GM06990 (cell line): Measurements from ENCODE around the gene FRS2.

Experiments used
- DNase-seq: peaks from one replicate; pipeline ENCODE4 v3.0.0-alpha.2; 2011; ENCODE audit not compliant: insufficient read length; ENCODE audit errors: extremely low read depth
- H3K27me3 ChIP-seq: replicated peaks from 2 replicates; pipeline ENCODE4 v1.6.0; 2011; ENCODE audit warnings: low read length; ENCODE audit not compliant: control insufficient read depth, insufficient read depth
- H3K36me3 ChIP-seq: 2 replicates; pipeline ENCODE4 v1.5.1; 2011; ENCODE audit warnings: low read length; ENCODE audit not compliant: control insufficient read depth, insufficient read depth
- H3K4me3 ChIP-seq: replicated peaks from 2 replicates; pipeline ENCODE4 v1.5.1; 2011; ENCODE audit warnings: low read depth, mild to moderate bottlenecking, control low read depth, low read length
- CTCF ChIP-seq: IDR thresholded peaks from 2 replicates; pipeline ENCODE4 v1.5.1; 2011; ENCODE audit warnings: low read length, control low read depth, mild to moderate bottlenecking, inconsistent platforms; ENCODE audit not compliant: insufficient read depth, poor library complexity, severe bottlenecking

FRS2 gene

GRCh38 chr12:69529021-69529420 lies 58.8 kb downstream of the FRS2 start:
- no peaks in the 10 kb centered on the region for H3K36me3 ChIP-seq
- H3K27me3 ChIP-seq: no peaks in the 10 kb centered on the region
- H3K4me3 ChIP-seq: no peak overlapping the region
- no peak for DNase-seq
- TF ChIP-seq CTCF: no peak

- no peaks in the 10 kb centered on the region for H3K27me3 ChIP-seq
- DNase-seq: no peak
- no peaks in the 10 kb centered on the region for H3K36me3 ChIP-seq
- no peak overlapping the region for H3K4me3 ChIP-seq
- TF ChIP-seq CTCF: no peak
Observed at GRCh38 chr12:69533844-69534243, 63.7 kb downstream of the FRS2 start.

GRCh38 chr12:69534389-69534822 lies 64.2 kb downstream of the FRS2 start:
- Histone ChIP-seq H3K27me3 (no peaks in the 10 kb centered on the region), H3K4me3 (no peak overlapping the region), H3K36me3 (no peaks in the 10 kb centered on the region)
- no peak for DNase-seq
- no peak for TF ChIP-seq CTCF

GRCh38 chr12:69540987-69541386 lies 70.8 kb downstream of the FRS2 start:
- DNase-seq: no peak
- Histone ChIP-seq H3K36me3 (no peaks in the 10 kb centered on the region), H3K4me3 (no peak overlapping the region), H3K27me3 (no peaks in the 10 kb centered on the region)
- no peak for TF ChIP-seq CTCF

GRCh38 chr12:69544087-69544486 lies 73.9 kb downstream of the FRS2 start:
- DNase-seq: no peak

More at GRCh38 chr12:69544087-69544486, 73.9 kb downstream of the FRS2 start:
- no peaks in the 10 kb centered on the region for H3K27me3 ChIP-seq
- TF ChIP-seq CTCF: no peak
- H3K36me3 ChIP-seq: no peaks in the 10 kb centered on the region
- no peak overlapping the region for H3K4me3 ChIP-seq
